ENCODE results near the gene CHRND. TPM values are rescaled to one million over a fixed set of nuclear protein-coding genes. Genes with fewer than 3 reads are reported as not detected.

The CHRND gene
- polyA plus RNA-seq, 1 donor (not counting 4 experiments of a cell fraction or from before 2014, with no cell fraction given): not detected

GRCh38 chr2:232484628-232485347, 41.2 kb upstream of the CHRND start:
- no peak overlapping the region for H3K4me3 ChIP-seq (ENCODE audit: control insufficient read depth in 2 of 3, extremely low read depth in 1 of 3, insufficient read depth in 2 of 3, low read depth in 1 of 3, low read length in 3 of 3)
- no peaks in the 10 kb centered on the region for H3K4me1 ChIP-seq (ENCODE audit: control insufficient read depth, extremely low read depth, insufficient read depth, low read length)
- peaks cover 57% of the 10 kb centered on the region for H3K27me3 ChIP-seq (ENCODE audit: control insufficient read depth, extremely low read depth, insufficient read depth, low read length)
- dilution Hi-C loops (cut with MboI; ENCODE audit: extremely low pct_ligation_motif_present, low sequenced_read_pairs): no loop called here
- H2AFZ ChIP-seq (ENCODE audit: control insufficient read depth, low read length): no peak overlapping the region
- H3K4me2 ChIP-seq (ENCODE audit: control insufficient read depth, extremely low read depth, insufficient read depth, low read depth, low read length): no peak overlapping the region
- no peak for TF ChIP-seq EZH2 (IDR thresholded peaks at IDR 0.05; ENCODE audit: low read length)
- no peak for TF ChIP-seq CTCF (optimal IDR thresholded peaks at IDR 0.05 in 1 of 3, IDR thresholded peaks at IDR 0.05 in 1 of 3, conservative IDR thresholded peaks at IDR 0.05 in 1 of 3; ENCODE audit: extremely low read depth in 1 of 3, insufficient read depth in 2 of 3, low read length in 3 of 3)
- no peak overlapping the region for H3K9ac ChIP-seq (ENCODE audit: control insufficient read depth, extremely low read depth, insufficient read depth, low read length)
- FAIRE-seq: no peak
- no peaks in the 10 kb centered on the region for H3K79me2 ChIP-seq (ENCODE audit: control insufficient read depth, insufficient read depth, low read length)
- no peaks in the 10 kb centered on the region for H3K9me3 ChIP-seq (ENCODE audit: control insufficient read depth, low read depth, low read length)
- no peak overlapping the region for H3K27ac ChIP-seq (ENCODE audit: control insufficient read depth, insufficient read depth, low read length)
- H4K20me1 ChIP-seq (ENCODE audit: control insufficient read depth, extremely low read depth, insufficient read depth, low read length): no peaks in the 10 kb centered on the region
- DNase-seq (ENCODE audit: low read depth, low spot score): no peak
- no peaks in the 10 kb centered on the region for H3K36me3 ChIP-seq (ENCODE audit: control insufficient read depth in 2 of 2, extremely low read depth in 1 of 2, insufficient read depth in 2 of 2, low read length in 2 of 2)
- no peaks in the 10 kb centered on the region for H3K9me1 ChIP-seq (ENCODE audit: control insufficient read depth, extremely low read depth, insufficient read depth, low read length)

GRCh38 chr2:232485348-232485756, 40.6 kb upstream of the CHRND start:
- Histone ChIP-seq H3K9ac (ENCODE audit: control insufficient read depth, extremely low read depth, insufficient read depth, low read length) (no peak overlapping the region), H2AFZ (ENCODE audit: control insufficient read depth, low read length) (no peak overlapping the region), H3K79me2 (ENCODE audit: control insufficient read depth, insufficient read depth, low read length) (no peaks in the 10 kb centered on the region), H3K36me3 (ENCODE audit: control insufficient read depth in 2 of 2, extremely low read depth in 1 of 2, insufficient read depth in 2 of 2, low read length in 2 of 2) (no peaks in the 10 kb centered on the region), H3K4me3 (ENCODE audit: control insufficient read depth in 2 of 3, extremely low read depth in 1 of 3, insufficient read depth in 2 of 3, low read depth in 1 of 3, low read length in 3 of 3) (no peak overlapping the region), H3K9me3 (ENCODE audit: control insufficient read depth, low read depth, low read length) (no peaks in the 10 kb centered on the region), H4K20me1 (ENCODE audit: control insufficient read depth, extremely low read depth, insufficient read depth, low read length) (no peaks in the 10 kb centered on the region), H3K9me1 (ENCODE audit: control insufficient read depth, extremely low read depth, insufficient read depth, low read length) (no peaks in the 10 kb centered on the region), H3K4me2 (ENCODE audit: control insufficient read depth, extremely low read depth, insufficient read depth, low read depth, low read length) (no peak overlapping the region), H3K27me3 (ENCODE audit: control insufficient read depth, extremely low read depth, insufficient read depth, low read length) (peaks cover 57% of the 10 kb centered on the region), H3K4me1 (ENCODE audit: control insufficient read depth, extremely low read depth, insufficient read depth, low read length) (no peaks in the 10 kb centered on the region), H3K27ac (ENCODE audit: control insufficient read depth, insufficient read depth, low read length) (no peak overlapping the region)
- TF ChIP-seq CTCF (optimal IDR thresholded peaks at IDR 0.05 in 1 of 3, IDR thresholded peaks at IDR 0.05 in 1 of 3, conservative IDR thresholded peaks at IDR 0.05 in 1 of 3; ENCODE audit: extremely low read depth in 1 of 3, insufficient read depth in 2 of 3, low read length in 3 of 3) (no peak), EZH2 (IDR thresholded peaks at IDR 0.05; ENCODE audit: low read length) (peak; percentile 10)
- DNase-seq (ENCODE audit: low read depth, low spot score) (no peak), FAIRE-seq (no peak)
- dilution Hi-C loops (cut with MboI; ENCODE audit: extremely low pct_ligation_motif_present, low sequenced_read_pairs): no loop called here

All from keratinocyte (primary cell).